Lung (tissue), 12 donors: Measurements from ENCODE around the gene LRIT3. TPM values are rescaled to one million over a fixed set of nuclear protein-coding genes. Genes with fewer than 3 reads are reported as not detected.

Source experiments
- ATAC-seq: fragments of 200-7000 bp; cut with Tn5 transposase; one replicate; pipeline ENCODE4 v1.9.1; 2020; ENCODE audit warnings: moderate number of reproducible peaks; ENCODE audit not compliant: insufficient read depth, low FRiP score
- DNase-seq, 3 donors: peaks; one replicate each; pipeline ENCODE4 v3.0.0-alpha.2; 2013 to 2017
- H3K27ac ChIP-seq, 2 donors: one replicate each; pipeline ENCODE4 v1.5.1; 2013; ENCODE audit warnings: mild to moderate bottlenecking in 2 of 2, moderate library complexity in 2 of 2, control low read depth in 1 of 2, inconsistent platforms in 1 of 2, low read depth in 1 of 2, low read length in 1 of 2
- H3K27me3 ChIP-seq, 3 donors: one replicate each; pipeline ENCODE4 v1.5.1; 2013; ENCODE audit warnings: low read length in 2 of 3; ENCODE audit not compliant: control insufficient read depth in 3 of 3, insufficient read depth in 3 of 3
- H3K36me3 ChIP-seq, 4 donors: one replicate each; pipeline ENCODE4 v1.5.1; 2013; ENCODE audit warnings: low read length in 4 of 4, mild to moderate bottlenecking in 1 of 4, moderate library complexity in 1 of 4; ENCODE audit not compliant: control insufficient read depth in 4 of 4, insufficient read depth in 4 of 4
- H3K4me1 ChIP-seq, 5 donors: one replicate each; pipeline ENCODE4 v1.5.1; 2013; ENCODE audit warnings: low read length in 5 of 5, mild to moderate bottlenecking in 2 of 5, moderate library complexity in 1 of 5; ENCODE audit not compliant: control insufficient read depth in 5 of 5, insufficient read depth in 5 of 5
- H3K4me3 ChIP-seq: one replicate; pipeline ENCODE4 v1.5.1; 2013; ENCODE audit warnings: mild to moderate bottlenecking, control low read depth, moderate library complexity
- H3K9ac ChIP-seq, 2 donors: one replicate each; pipeline ENCODE4 v1.5.1; 2013; ENCODE audit warnings: low read length in 2 of 2, control low read depth in 1 of 2; ENCODE audit not compliant: insufficient read depth in 1 of 2
- H3K9me3 ChIP-seq, 4 donors: one replicate each; pipeline ENCODE4 v1.5.1; 2013; ENCODE audit warnings: low read length in 3 of 4, mild to moderate bottlenecking in 1 of 4, moderate library complexity in 1 of 4; ENCODE audit not compliant: control insufficient read depth in 4 of 4, insufficient read depth in 3 of 4
- CTCF ChIP-seq: IDR thresholded peaks from 2 replicates; pipeline ENCODE4 v1.5.1; 2012; ENCODE audit warnings: mild to moderate bottlenecking; ENCODE audit errors: control extremely low read depth, extremely low read depth
- WGBS, 2 donors: extraction: QIAGEN DNeasy Blood & Tissue Kit; methylation state at CpG; one replicate each; pipeline ENCODE4 v1.1.7; 2013; 5-methylcytosine and 5-hydroxymethylcytosine counted together
- polyA plus RNA-seq, 2 donors: library from polyadenylated mRNA; stranded (reverse); fragments of 200-250 nt; gene quantifications; one replicate each; pipeline ENCODE4 v1.2.1, GENCODE V29; 2013
- total RNA-seq, 2 donors: library from RNA; depleted of rRNA in 1 of 2; stranded (reverse); fragments of >200 nt in 1 of 2; gene quantifications; one replicate each; pipeline ENCODE4 v1.2.1, GENCODE V29; 2014 to 2021
- donor health status: control.
- donor health status: control.
- donor health status: Bipolar disorder and iron deficiency.
- donor health status: healthy.
- donor health status: DM: yes; HTN: yes; CAD: no.

Gene LRIT3
- total and polyA plus RNA-seq, 4 donors = 0.10 to 0.37 (median 0.27) TPM

GRCh38 chr4:109872065-109872464 is 24.2 kb downstream of the LRIT3 start:
- Histone ChIP-seq H3K9me3 (peaks cover 0 to 6% (median 0%) of the 10 kb centered on the region in 4 donors), H3K4me3 (no peak overlapping the region), H3K9ac (no peak overlapping the region), H3K27me3 (no peaks in the 10 kb centered on the region), H3K36me3 (peaks cover 0 to 5% (median 0%) of the 10 kb centered on the region in 4 donors), H3K27ac (no peak overlapping the region), H3K4me1 (no peaks in the 10 kb centered on the region)
- no peak for DNase-seq
- ATAC-seq = no peak
- TF ChIP-seq CTCF = no peak
- WGBS, 2 donors = 90 to 96% methylated on average over 2 of the region's 2 CpGs

- TF ChIP-seq CTCF = no peak
- H3K4me3 ChIP-seq = no peak overlapping the region
- DNase-seq (no peak), ATAC-seq (no peak)
- WGBS, 2 donors = 97% methylated on average over 6 of the region's 6 CpGs
- H3K27me3 ChIP-seq = no peaks in the 10 kb centered on the region
- peaks cover 0 to 5% (median 0%) of the 10 kb centered on the region in 4 donors for H3K36me3 ChIP-seq
- no peak overlapping the region for H3K9ac ChIP-seq
- no peaks in the 10 kb centered on the region for H3K4me1 ChIP-seq
- no peak overlapping the region for H3K27ac ChIP-seq
- peaks cover 0 to 6% (median 0%) of the 10 kb centered on the region in 4 donors for H3K9me3 ChIP-seq
Measured at GRCh38 chr4:109872950-109873656, 25.2 kb downstream of the LRIT3 start.

- no peak overlapping the region for H3K4me3 ChIP-seq
- H3K27ac ChIP-seq = no peak overlapping the region
- WGBS, 2 donors = 59 to 72% methylated on average over 11 of the region's 11 CpGs
- H3K4me1 ChIP-seq = no peaks in the 10 kb centered on the region
- H3K27me3 ChIP-seq = no peaks in the 10 kb centered on the region
- H3K9me3 ChIP-seq = peaks cover 0 to 6% (median 0%) of the 10 kb centered on the region in 4 donors
- no peak overlapping the region for H3K9ac ChIP-seq
- no peak for DNase-seq
- no peak for TF ChIP-seq CTCF
- peaks cover 0 to 5% (median 0%) of the 10 kb centered on the region in 4 donors for H3K36me3 ChIP-seq
- no peak for ATAC-seq
Measured at GRCh38 chr4:109873791-109874514, 26.0 kb downstream of the LRIT3 start.
